Measurements from ENCODE around the gene AKAP13.

Gene AKAP13

DNA sequence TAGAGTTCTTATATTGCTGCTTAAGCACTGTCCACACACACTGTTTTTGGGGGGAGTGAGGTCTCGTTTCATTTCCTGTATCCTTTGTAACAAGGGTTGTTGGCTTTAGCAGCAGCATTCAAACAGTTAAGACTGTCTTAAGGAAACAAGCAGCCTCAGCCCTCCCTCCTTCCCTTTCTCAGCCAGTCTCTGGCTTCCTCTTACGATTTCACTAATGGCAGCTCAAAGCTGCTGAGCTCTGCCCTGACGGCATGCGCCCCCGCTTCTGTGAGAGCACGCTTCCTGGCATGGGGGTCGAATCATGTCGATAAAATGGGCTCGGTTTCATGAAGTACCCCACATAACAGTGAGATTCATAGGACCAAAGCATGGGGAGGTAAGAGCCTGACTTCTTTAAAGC is 309.3 kb downstream of the AKAP13 start:
- peak; percentile 58 to 61 for DNase-seq

DNA sequence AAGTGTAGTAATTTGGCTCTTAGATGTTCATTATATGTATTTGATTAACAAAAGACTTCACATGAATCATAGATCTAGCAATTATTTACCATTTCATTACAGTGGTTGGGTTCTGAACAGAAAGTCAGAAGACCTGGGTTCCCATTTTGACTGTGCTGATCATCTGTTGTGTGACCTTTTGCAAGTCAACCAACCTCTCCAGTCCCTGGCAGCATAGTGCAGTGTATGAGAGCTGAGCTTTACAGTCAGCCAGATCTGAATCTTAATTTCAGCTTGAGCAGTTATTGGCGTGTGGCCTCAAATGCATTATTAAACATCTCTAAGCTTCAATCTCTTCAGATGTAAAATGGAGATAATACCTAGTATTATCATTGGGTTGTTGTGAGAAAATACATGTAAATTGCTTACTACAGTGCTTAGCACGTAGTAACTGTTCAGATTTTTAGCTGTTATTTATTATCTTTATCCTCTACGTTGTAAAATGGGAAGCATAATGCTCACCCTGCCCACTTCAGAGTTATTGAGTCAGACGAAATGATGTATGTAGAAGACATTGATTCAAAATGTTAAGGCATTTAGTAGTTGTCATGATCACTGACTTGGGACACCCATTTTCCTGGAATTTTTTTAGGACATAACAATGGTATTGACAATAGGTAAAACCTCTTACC is 310.3 kb downstream of the AKAP13 start:
- peak; percentile 32 to 47 for DNase-seq

DNA sequence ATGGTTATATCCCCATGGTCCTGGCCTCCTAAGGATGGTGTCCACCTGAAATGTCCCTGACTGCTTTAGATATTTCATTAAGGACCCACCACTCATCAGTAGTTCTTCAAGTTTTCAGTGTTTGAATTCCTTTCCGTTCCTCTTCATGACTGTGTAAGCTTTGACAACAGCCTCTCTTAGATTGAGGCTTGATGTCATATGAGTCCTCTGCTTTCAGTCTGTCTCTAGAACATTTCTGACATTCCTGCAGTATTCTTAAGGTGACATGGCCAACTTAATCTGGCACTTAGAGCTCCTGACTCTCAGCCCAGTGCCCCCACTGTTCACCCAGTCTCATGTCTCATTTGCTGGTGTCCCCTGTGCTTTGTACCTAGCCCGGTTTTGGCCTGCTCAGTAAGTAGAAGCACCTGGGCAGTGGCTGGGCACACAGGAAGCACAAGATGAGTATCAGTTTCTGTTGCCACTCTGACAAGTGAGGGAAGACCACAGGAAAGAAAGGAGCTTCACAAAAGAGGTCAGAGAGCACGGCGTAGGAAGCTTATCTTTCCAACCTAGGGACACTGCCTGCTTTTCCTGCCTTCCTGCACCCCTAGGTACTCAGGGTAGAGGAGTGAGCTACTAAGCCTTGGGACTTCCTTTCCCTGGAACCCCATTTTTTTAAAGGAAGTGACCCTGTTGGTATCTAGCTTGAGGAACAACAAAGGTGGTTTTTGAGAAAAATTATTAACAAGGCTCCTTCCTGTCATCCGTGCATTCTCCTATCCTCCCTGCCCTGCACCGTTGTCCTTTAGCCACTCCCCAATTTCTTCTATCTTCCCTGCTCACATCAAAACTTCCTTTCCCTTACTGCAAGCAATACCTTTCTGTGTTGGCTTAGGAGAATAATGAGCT is 311.2 kb downstream of the AKAP13 start:
- DNase-seq, result peak in 1 of 2 donors; percentile 21

DNA sequence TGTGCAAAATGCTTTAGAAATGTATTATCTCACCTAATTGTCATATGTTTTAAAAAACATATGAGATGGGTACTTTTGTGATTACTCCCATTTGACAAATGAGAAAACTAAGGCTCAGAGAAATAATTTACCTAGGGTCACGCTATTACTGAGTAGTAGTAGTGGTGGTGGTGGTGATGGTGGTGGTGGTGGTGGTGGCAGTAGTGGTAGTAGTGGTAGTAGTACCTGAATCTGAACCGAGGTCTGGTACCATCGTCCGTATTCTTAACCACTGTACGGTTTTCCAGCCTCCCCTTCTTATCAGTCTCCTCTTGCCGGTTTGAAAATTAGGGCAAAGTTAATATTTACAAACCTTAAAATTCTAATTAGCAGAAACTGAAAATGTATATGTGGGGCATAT is 311.9 kb downstream of the AKAP13 start:
- DNase-seq, result no peak

DNA sequence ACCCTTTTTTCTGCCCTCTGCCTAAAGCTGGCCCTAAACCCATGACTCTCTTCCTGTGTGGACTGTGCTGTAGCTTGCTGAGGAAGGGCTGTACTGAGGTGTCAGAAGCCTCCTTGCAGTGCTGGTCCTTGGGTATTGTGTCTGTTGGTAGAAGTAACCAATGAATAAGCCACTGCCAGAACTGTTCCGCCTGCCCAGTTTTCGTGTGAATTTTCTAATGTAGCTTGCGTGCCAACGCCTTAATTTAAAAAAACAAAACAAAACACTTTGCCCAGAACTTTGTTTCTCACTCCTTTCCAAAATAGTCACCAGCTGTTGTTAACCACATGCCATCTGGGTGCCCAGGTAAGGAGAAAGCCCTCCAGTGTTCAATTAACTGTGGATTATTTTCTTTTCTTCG is 312.5 kb downstream of the AKAP13 start:
- DNase-seq, result peak in 1 of 2 donors; percentile 38

DNA sequence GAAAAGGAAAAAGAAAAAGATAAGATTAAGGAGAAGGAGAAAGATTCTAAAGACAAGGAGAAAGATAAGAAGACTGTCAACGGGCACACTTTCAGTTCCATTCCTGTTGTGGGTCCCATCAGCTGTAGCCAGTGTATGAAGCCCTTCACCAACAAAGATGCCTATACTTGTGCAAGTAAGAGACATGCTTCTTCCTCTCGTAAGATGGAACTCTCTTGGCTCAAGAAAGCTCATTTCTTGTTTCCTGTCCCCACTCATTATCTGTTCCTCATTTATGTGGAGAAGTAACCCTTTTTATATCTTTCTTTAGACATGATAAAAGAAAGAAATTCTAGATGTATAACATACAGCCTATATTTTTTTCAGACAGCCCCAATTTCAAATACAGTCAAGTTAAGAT is 312.9 kb downstream of the AKAP13 start:
- no peak for DNase-seq

DNA sequence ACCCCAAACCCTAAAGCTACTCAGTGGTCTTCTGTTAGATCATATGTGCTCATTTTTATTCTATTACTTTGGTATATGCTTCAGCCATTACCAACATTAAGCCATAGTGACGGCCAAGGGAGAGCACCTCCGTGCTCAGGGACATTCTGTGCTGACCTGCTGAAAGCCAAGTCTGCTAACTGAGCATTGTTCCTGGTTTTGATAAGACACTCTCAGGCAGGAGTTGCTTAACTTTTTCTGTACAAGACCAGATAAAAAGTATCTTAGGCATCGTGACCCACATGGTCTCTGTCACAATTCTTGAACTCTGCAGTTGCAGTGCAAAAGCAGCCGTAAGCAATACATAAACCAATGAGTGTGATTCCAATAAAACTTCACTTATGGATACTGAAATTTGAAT is 313.7 kb downstream of the AKAP13 start:
- no peak for DNase-seq

DNA sequence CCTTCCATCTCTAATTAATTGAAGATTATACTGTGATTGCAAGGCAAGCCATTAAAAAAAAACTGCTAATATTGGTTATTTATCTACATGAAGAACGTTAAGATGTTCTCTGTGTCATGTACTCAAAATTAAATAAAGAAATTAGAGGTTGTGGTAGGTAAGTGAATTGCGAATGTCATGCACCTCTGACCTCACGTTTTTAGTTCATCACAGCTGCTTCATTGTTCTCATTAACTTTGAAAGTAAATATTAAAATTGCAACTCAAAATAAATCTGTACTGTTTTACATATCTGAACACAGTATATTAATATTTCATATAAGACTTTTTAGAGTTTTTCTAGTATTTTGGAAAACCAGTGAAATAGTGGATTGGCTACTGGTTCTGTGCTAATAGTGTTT is 320.4 kb downstream of the AKAP13 start:
- DNase-seq, result no peak

DNA sequence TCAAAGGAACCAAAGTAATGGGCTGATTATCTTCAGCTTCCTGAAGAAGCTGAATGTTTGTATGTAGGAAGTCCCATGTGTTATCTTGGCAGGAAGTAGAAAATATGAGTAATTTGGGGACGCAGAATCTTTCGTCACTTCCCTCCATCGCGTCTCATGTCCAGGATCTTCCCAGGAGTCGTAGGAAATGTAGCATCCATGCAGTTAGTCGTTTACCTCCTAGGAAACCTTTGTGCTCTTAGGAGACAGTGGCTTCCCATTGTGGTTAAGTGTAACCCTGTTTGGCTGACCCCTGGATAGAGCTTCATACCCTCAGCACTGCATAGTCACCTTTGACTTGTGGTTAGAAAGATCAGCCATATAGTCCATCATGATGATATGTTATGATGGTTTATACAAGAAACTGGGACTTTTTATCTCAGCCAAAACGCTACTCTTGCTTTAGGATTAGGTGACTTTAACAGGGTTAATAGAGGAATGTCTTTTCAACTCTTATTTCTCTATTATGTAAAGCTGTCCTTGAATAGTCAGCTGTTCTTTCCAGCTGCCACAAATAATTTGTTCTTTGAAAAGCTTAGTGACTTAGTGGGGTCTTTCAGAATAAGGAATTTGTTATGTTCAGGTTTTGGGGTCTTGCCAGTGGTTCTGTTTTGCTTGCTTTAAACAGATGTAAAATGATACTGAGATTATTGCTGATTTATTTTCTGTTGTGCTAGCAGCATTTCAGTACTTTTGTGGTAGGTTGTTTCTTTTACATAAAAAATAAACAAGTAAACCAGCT is 322.1 kb downstream of the AKAP13 start:
- DNase-seq, result peak; percentile 31 to 34

DNA sequence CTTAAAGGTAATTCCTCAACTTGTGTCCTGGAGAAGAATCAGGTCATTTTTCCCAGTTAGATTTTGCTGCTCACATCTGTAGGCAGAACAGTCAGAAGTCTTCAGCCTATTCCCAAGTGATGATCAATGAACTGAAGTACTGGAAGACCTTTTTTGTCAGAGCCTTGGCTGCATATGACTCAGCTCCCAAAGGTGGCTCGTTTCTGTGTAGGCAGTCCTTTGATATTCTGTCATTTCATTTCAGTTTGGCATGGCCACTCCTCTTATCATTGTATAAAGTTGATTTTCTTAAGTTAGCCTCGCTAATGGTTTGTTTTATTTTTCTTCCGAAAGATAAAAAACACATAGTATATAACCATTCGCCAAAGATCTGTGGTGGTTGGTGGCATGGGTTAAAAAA is 323.7 kb downstream of the AKAP13 start:
- DNase-seq, result peak; percentile 40 to 48

DNA sequence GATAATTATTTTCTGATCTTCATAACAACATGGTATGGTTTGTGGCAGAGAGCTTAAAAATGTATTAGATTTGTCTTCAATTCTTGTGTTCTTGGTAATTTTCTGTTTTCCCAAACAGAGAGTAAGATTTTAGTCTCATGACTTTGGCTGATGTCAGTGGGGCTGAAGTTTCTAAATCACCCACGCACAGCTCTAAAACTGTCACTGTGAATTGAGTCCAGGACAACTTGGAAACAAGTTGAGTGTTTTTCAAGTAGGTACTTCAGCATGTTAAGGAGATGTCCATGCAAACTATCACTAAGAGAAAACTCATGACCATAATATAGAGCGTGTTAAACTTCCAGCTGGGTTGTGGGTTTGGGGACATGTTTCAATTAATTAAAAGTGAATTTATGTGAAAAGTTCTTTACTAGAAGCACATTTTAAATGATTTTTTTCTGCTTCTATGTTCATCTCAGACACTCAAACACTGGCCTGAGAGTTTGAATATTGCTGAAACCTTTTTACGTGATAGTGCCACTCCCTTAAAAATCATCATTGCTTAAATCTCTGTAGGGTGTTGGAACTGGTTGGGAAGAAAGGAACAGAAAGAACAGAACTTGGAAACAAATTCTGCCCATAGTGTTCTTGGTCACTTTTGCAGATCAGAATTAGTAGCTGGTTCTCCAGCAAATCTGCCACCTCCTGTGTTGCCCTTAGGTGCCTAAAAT is 324.5 kb downstream of the AKAP13 start:
- no peak for DNase-seq

DNA sequence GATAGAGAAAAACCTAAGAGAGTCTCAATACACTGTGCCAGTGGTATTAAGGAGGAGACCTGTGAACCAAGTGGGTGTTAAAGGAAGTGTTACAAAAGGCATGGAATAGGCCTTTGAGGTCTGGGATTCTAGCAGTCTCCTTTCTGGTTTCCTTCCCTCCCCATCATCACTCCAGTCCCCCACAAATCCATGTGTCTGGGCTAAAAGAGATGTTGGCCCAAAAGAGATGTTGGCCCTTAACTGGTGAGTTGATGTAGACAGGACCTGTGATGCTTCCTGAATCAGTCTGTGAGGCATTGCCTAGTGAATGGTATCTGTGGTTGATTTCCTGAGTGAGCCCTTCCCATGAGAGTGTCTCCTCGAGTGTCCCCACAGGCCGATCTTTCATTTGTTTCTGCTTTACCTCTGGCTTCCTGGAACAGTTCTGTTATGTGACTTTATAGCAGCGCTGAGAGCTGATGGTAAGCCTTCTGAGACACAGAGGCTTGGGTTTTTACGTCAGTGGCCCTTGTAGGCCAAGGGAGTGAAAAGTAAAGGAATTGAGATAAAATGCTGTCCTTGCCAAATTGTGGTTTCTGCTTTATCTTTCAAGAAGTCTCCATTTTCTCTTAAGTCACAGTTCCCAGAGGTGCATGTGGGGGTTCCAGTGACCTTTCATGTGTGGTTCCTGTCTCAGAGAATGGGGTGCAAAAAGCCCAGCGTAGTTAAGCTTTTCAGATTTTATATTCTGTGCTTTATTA is 326.5 kb downstream of the AKAP13 start:
- DNase-seq, result peak; percentile 44 to 53

DNA sequence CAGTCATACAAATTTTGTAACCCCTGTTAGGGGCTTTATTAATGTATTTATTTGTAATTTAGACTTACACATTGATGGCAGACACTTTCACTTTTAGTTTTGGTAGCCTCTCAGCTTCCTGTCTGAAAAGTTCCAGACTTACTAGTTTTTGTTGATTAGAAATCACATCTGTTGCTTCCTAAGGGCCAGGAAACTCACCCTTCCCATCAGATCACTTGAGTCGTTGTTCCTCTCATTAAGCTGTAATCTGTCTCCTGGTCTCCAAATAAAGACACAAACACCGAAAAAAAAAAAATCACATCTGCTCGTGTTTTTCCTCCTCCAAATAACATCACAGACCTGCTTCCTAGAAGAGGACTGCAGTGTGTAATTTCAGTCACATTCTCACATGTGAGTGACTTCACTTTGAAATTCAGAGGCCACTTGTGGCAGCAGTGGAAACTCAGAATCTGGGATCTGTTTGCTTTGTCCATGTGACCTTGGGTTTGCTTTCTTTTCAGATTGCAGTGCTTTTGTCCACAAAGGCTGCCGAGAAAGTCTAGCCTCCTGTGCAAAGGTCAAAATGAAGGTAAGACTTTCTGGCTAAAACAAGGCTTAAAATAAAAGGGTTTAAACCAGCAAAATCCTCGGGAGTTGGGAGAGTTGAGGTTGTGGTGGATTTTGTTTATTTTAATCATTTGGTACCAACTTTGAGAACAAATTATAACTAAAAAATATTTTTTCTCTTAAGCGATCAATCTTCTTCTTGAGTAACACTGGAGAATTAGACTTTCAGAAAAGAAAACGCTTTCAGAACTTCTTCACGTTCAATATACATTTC is 327.3 kb downstream of the AKAP13 start:
- no peak for DNase-seq

DNA sequence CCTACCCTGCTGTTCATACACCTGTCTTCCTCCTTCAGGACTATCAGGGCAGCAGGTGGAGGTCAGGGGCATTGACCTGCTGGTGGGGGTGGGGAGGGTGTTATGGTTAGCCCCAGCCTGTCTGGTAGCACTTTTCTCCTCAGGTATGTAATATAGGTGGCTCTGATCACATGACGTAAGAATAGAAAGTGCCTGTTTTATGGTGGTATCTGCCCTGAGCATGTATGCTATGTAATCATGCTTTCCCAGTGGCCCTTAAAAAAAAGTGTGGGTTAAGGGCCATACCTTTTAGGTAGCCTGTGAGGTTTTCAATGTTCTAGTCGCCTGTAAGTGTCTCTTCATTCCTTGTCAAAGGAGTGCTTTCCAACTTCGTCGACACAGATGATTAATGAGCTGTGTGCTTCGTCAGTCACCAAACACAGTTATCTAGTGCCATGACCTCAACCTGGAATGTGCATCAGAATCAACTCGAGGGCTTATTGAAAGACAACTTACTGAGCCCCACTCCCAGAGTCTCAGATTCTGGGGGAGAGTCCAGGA is 328.1 kb downstream of the AKAP13 start:
- no peak for DNase-seq

DNA sequence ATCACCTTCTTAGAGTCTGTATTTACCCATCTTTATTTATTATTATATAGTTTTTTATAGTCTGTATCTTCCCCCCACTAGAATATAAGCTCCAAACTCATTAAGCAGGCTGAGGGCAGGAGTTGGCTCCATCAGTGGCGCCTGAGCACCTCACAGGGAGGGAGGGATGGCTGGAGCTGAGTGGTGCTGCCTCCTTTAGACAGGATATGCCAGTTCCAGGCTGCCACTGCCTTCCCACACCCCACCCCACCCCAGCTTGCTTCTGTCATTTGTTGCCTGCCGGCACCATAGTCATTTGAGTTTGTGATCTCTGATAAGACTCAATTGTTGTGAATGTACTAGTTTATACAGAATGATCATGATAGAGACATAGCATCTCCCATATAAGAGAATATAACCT is 328.8 kb downstream of the AKAP13 start:
- DNase-seq, result no peak

DNA sequence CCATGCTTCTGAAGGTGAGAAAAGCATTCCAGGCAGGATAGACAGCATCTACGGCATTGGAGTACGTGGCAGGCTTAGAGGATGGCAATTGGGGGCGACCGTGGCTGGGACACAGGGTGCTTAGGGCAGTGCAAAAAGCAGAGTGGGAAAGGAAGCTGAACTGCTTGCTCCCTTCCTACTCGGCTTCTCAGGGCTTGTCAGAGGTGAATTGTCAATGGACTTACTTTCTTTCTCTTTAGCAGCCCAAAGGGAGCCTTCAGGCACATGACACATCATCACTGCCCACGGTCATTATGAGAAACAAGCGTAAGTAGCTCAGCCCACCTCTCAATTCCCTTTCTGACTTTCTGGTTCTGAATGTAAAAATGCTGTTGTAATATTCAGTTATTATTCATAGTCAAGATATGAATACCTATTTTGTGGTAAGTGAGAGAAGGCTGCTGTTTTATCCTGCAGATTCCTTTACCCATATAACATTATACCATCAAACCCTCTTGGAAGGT is 330.0 kb downstream of the AKAP13 start:
- DNase-seq, result no peak

DNA sequence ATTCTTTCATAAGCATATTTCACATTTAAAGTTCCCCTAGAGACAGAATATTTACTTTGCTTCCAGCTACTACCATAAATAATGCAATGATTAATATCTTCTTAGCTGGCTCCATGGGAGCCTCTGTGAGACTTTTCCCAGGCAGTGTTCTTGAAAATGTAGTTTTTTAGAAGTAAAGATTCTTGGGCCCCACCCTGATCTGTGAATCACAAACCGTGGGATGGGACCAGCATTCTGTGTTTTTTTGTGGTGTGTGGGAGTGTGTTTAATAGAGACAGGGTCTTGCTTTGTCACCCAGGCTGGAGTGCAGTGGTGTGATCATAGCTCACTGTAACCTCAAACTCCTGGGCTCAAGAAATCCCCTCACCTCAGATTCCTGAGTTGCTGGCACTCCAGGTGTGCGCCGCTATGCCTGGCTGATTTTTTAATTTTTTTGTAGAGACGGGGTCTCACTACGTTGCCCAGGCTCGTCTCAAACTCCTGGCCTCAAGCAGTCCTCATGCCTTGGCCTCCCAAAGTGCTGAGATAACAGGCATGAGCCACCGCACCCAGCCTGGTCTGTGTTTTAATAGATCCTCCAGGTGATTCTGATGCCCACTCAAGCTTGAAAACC is 331.3 kb downstream of the AKAP13 start:
- DNase-seq, result peak; percentile 40 to 41

DNA sequence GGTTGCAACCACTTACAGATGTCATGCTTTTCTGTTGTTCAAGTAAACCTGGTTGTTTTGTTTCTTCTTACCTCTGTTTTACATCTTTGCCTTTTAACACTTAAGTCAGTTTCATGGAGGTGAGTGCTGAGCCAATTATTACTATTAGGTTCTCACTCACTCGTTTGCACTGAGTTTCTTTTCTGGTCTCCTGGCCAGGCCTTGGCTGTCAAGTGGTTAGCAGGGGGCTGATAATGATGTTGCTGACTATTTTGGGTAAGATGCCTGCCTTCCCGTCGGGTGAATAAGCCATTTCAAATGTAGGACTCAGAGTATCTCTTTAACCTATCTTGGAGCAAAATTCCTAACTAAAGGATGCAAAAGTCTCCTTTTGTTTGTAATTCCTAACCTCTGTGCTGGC is 335.9 kb downstream of the AKAP13 start:
- no peak for DNase-seq

DNA sequence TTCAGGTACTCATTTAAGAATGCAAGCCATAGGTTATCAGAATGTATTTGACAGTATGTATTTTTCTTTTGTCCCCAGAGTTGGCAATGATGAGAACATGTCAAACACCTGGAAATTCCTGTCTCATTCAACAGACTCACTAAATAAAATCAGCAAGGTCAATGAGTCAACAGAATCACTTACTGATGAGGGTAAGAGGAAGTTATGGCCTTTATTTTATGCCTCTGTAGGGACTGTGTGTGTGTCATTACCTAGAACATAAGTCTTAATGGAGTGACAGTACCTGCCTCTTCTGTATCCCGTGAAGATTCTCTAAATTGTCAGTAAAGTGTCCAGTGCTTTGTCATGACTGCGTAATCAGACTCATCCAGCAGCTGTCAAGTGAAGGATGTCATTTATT is 336.8 kb downstream of the AKAP13 start:
- no peak for DNase-seq

DNA sequence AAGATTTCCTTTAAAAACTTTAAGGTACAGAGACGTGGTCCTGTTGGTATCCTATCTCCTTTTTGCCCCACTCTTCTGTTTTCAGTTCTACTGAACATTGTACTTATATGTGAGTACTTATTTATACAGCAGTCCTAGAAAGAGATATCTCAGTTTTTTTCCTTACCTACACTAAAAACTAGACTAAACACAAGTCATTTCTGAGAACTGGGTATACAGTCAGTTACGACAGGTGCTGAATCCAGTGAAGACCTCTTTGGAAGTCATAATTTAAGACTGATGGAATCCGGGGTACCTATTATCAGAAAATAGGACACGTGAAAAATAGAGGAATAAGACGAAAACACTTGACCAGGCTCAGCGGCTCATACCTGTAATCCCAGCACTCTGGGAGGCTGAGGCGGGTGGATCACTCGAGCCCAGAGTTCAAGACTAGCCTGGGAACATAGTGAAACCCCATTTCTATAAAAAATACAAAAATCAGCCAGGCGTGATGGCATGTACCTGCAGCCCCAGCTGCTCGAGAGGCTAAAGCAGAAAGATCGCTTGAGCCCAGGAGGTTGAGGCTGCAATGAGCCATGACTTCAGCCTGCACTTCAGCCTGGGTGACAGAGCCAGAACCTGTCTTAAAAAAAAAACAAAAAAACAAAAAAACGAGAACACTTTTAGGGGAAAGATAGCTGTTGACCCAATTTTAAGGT is 338.0 kb downstream of the AKAP13 start:
- DNase-seq, result no peak

Measured in activated CD4-positive, alpha-beta T cell treated with anti-CD3 and anti-CD28 coated beads for 4 hours (primary cell).